D721Med (cell line): ENCODE measurements around the gene DCDC1.

Experiments used
- DNase-seq: peaks from one replicate; pipeline ENCODE4 v3.0.0; 2011; ENCODE audit warnings: low spot score; ENCODE audit not compliant: insufficient read length
- FAIRE-seq: peaks from 2 replicates; lab custom pipeline; 2011; peaks lifted over from hg19 to GRCh38; lab: Jason Lieb, UNC
- CTCF ChIP-seq: IDR thresholded peaks from 2 replicates; pipeline ENCODE4 v1.5.1; 2012; ENCODE audit warnings: mild to moderate bottlenecking, control low read depth; ENCODE audit not compliant: insufficient read depth; ENCODE audit errors: missing control alignments

The DCDC1 gene

GRCh38 chr11:30902929-30903328 lies 466.6 kb downstream of the DCDC1 start:
- FAIRE-seq (no peak), DNase-seq (no peak)
- TF ChIP-seq CTCF, result no peak

GRCh38 chr11:30895046-30895445 lies 474.5 kb downstream of the DCDC1 start:
- no peak for DNase-seq
- FAIRE-seq, result no peak
- TF ChIP-seq CTCF, result no peak

GRCh38 chr11:30893318-30893717 lies 476.2 kb downstream of the DCDC1 start:
- no peak for FAIRE-seq
- TF ChIP-seq CTCF, result no peak

GRCh38 chr11:30889143-30889794 lies 480.3 kb downstream of the DCDC1 start:
- no peak for TF ChIP-seq CTCF
- FAIRE-seq (no peak), DNase-seq (no peak)

More at GRCh38 chr11:30893318-30893717, 476.2 kb downstream of the DCDC1 start:
- DNase-seq, result no peak

- FAIRE-seq (no peak), DNase-seq (no peak)
- no peak for TF ChIP-seq CTCF
Observed at GRCh38 chr11:30879322-30880005, 490.1 kb downstream of the DCDC1 start.

- no peak for FAIRE-seq
- no peak for DNase-seq
- no peak for TF ChIP-seq CTCF
Observed at GRCh38 chr11:30878400-30878799, 491.1 kb downstream of the DCDC1 start.

GRCh38 chr11:30876663-30877396 lies 492.7 kb downstream of the DCDC1 start:
- FAIRE-seq (no peak), DNase-seq (no peak)
- no peak for TF ChIP-seq CTCF
